HepG2 (cell line): ENCODE results near the gene TBXAS1. TPM values are rescaled to one million over a fixed set of nuclear protein-coding genes. Genes with fewer than 3 reads are reported as not detected.

Source experiments
- ATAC-seq: fragments of 200-7000 bp; cut with Tn5 transposase; 3 replicates; pipeline ENCODE4 v1.9.1; 2020; ENCODE audit warnings: mild to moderate bottlenecking, moderate library complexity
- BruUV-seq: library from RNA; stranded (reverse); fragments of 400-500 nt; replicated peaks from 2 replicates; lab custom pipeline; 2021; lab: Mats Ljungman, UMichigan
- CTCF ChIA-PET: fragments of 300-600 bp; formaldehyde crosslinking; extraction: SDS; loops from one replicate; lab custom pipeline; 2021; ENCODE audit warnings: low total read pairs, inconsistent platforms, low intra/inter-chr PET ratio; lab: Yijun Ruan, JAX
- POLR2A ChIA-PET: fragments of 350-600 bp; sonication (Branson Sonifier 250); formaldehyde crosslinking; loops from one replicate; lab custom pipeline; 2020; ENCODE audit warnings: antibody characterized with exemption, inconsistent platforms; lab: Yijun Ruan, JAX
- DNase-seq: peaks from one replicate; pipeline ENCODE4 v3.0.0-alpha.2; 2015; ENCODE audit warnings: low spot score
- FAIRE-seq: peaks from 3 replicates; lab custom pipeline; 2011; peaks lifted over from hg19 to GRCh38; lab: Jason Lieb, UNC
- H2AFZ ChIP-seq: one replicate; pipeline ENCODE4 v1.6.1; 2011; ENCODE audit warnings: low read length, inconsistent platforms
- H3K27ac ChIP-seq: fragments of 300-600 bp; 3 replicates; pipeline ENCODE4 v1.8.0; 2011; ENCODE audit warnings: mixed run types, mild to moderate bottlenecking, mixed read lengths, low read length, inconsistent platforms; ENCODE audit not compliant: insufficient read depth; ENCODE audit errors: extremely low read length
- H3K27me3 ChIP-seq, 2 experiments: fragments of 200-600 bp in 1 of 2; 2 replicates in 1 of 2; 3 replicates in 1 of 2; pipeline versions ENCODE4 v1.6.0 to v1.8.0; 2011; ENCODE audit warnings: low read length in 2 of 2, mild to moderate bottlenecking in 2 of 2, moderate library complexity in 2 of 2, inconsistent platforms in 1 of 2; ENCODE audit not compliant: insufficient read depth in 2 of 2, control insufficient read depth in 1 of 2
- H3K36me3 ChIP-seq, 2 experiments: fragments of 200-600 bp in 1 of 2; replicated peaks in 1 of 2; 2 replicates in 1 of 2; 3 replicates in 1 of 2; pipeline versions ENCODE4 v1.5.1 to v1.8.0; 2011; ENCODE audit warnings: low read length in 2 of 2, inconsistent platforms in 1 of 2; ENCODE audit not compliant: insufficient read depth in 2 of 2, control insufficient read depth in 1 of 2
- H3K4me1 ChIP-seq: 2 replicates; pipeline ENCODE4 v1.5.1; 2012; ENCODE audit warnings: low read length, inconsistent platforms; ENCODE audit not compliant: insufficient read depth
- H3K4me2 ChIP-seq: 2 replicates; pipeline ENCODE4 v1.6.0; 2011; ENCODE audit warnings: low read depth, low read length, inconsistent platforms
- H3K4me3 ChIP-seq, 3 experiments: fragments of 200-600 bp in 1 of 3; sonication (generic), shearing (Covaris generic) in 1 of 3; replicated peaks in 1 of 3; 2 replicates each; pipeline ENCODE4 v1.5.1; 2011 to 2016; ENCODE audit warnings: low read length in 3 of 3, inconsistent platforms in 2 of 3, low read depth in 2 of 3, mild to moderate bottlenecking in 2 of 3, control low read depth in 1 of 3, mixed read lengths in 1 of 3; ENCODE audit not compliant: insufficient read depth in 1 of 3
- H3K79me2 ChIP-seq: one replicate; pipeline ENCODE4 v1.6.1; 2011; ENCODE audit warnings: low read length, inconsistent platforms; ENCODE audit not compliant: insufficient read depth
- H3K9ac ChIP-seq: 2 replicates; pipeline ENCODE4 v1.6.0; 2011; ENCODE audit warnings: mild to moderate bottlenecking, low read depth, low read length, inconsistent platforms; ENCODE audit not compliant: insufficient read depth
- H3K9me3 ChIP-seq: 2 replicates; pipeline ENCODE4 v1.5.1; 2012; ENCODE audit warnings: mild to moderate bottlenecking, low read length
- H4K20me1 ChIP-seq: 2 replicates; pipeline ENCODE4 v1.6.0; 2011; ENCODE audit warnings: inconsistent platforms, mild to moderate bottlenecking, low read length, moderate library complexity; ENCODE audit not compliant: insufficient read depth
- CEBPG ChIP-seq: IDR thresholded peaks from 2 replicates; pipeline ENCODE4 v1.6.1; 2016
- HDAC1 ChIP-seq: sonication (generic); formaldehyde crosslinking; IDR thresholded peaks from 2 replicates; pipeline ENCODE4 v1.5.1; 2020; ENCODE audit warnings: mild to moderate bottlenecking, missing genetic modification reagents
- KDM6A ChIP-seq: IDR thresholded peaks from 2 replicates; pipeline ENCODE4 v1.6.1; 2016; ENCODE audit warnings: low read depth
- KLF9 ChIP-seq: IDR thresholded peaks from 2 replicates; pipeline ENCODE4 v1.6.1; 2016; ENCODE audit warnings: low read depth
- ZNF263 ChIP-seq: sonication (generic); formaldehyde crosslinking; IDR thresholded peaks from 2 replicates; pipeline ENCODE4 v1.4.0; 2020; ENCODE audit warnings: missing genetic modification reagents
- ZNF781 ChIP-seq: sonication (generic); formaldehyde crosslinking; IDR thresholded peaks from 2 replicates; pipeline ENCODE4 v1.5.1; 2020; ENCODE audit warnings: borderline replicate concordance, mild to moderate bottlenecking, missing genetic modification reagents; ENCODE audit errors: not compliant biosample characterization
- ZNF891 ChIP-seq: sonication (generic); formaldehyde crosslinking; IDR thresholded peaks from 2 replicates; pipeline ENCODE4 v1.5.0; 2020; ENCODE audit warnings: mild to moderate bottlenecking, missing genetic modification reagents
- WGBS: methylation state at CpG from one replicate; pipeline ENCODE4 v1.1.6; 2017; ENCODE audit warnings: low lambda C conversion rate; 5-methylcytosine and 5-hydroxymethylcytosine counted together
- in situ Hi-C: cut with HindIII; loops from 2 replicates; pipeline ENCODE4 v1.10.0; 2017; ENCODE audit warnings: low pct_unique_long_range_greater_than_20kb; ENCODE audit not compliant: extremely low pct_ligation_motif_present
- intact Hi-C: fragments of 100-400 bp; cut with micrococcal nuclease; formaldehyde crosslinking; loops from one replicate; pipeline ENCODE4 v1.10.0; 2022; ENCODE audit not compliant: unreplicated experiment
- polyA plus RNA-seq, 8 experiments: library from polyadenylated mRNA; depleted of rRNA in 3 of 8; stranded (reverse) in 7 of 8; unstranded in 1 of 8; fragments of >200 nt; fragmentation: Illumina TruSeq in 4 of 8; extraction: Trizol in 4 of 8; gene quantifications; 2 replicates each; pipeline versions ENCODE4 v1.2.1 to v1.2.3, GENCODE V29; 2011 to 2016; ENCODE audit warnings: low read depth in 4 of 8, missing spikeins in 1 of 8, mixed read lengths in 1 of 8; ENCODE audit not compliant: insufficient read depth in 1 of 8
- total RNA-seq, 5 experiments: library from RNA; depleted of rRNA; stranded (reverse); fragments of >200 nt; fragmentation: Illumina TruSeq; extraction: Trizol; gene quantifications; 2 replicates each; pipeline ENCODE4 v1.2.3, GENCODE V29; 2016; ENCODE audit warnings: low read depth in 1 of 5
- TF ChIP-seq, protein P1 (sequence below): sonication (generic); formaldehyde crosslinking; IDR thresholded peaks from 2 replicates; pipeline ENCODE4 v1.5.1; 2020; ENCODE audit warnings: mild to moderate bottlenecking, missing genetic modification reagents
- TF ChIP-seq, protein P2 (sequence below): sonication (generic); formaldehyde crosslinking; IDR thresholded peaks from 2 replicates; pipeline ENCODE4 v1.4.0; 2020; ENCODE audit warnings: missing genetic modification reagents

TBXAS1 gene
- total and polyA plus RNA-seq, 2 of the 13 experiments (the other 11 are each of a cell fraction or from before 2014, with no cell fraction given): 4.0 to 4.9 TPM

DNA sequence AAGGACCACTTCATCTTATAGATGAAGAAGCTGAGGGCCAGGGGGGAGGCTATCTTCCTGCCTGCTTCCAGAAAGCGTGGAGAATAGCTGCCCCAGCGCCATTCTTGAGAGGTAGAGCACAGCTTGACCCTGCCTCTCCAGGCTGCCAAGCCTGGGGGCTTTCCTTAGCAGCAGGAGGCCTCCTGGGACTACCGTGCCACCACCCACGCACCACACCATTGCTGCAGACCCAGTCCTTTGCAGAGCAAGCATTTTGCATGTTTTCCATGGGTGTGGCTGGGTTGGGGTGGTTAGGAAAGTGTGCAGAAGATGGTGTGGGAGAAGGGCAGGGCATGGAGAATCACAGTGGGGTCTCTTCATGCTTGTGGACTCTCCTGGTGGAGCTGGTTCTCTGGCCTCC is 64.9 kb downstream of the TBXAS1 start:
- WGBS: no CpG with 5 or more reads among the region's 4 CpGs
- no peak overlapping the region for H3K4me3 ChIP-seq
- no TSS peak for BruUV-seq
- no peak overlapping the region for H3K4me2 ChIP-seq
- no peaks in the 10 kb centered on the region for H3K4me1 ChIP-seq
- H3K9ac ChIP-seq: no peak overlapping the region
- intact Hi-C loops (no loop called here), in situ Hi-C loops (no loop called here)
- H2AFZ ChIP-seq: no peak overlapping the region
- TF ChIP-seq, protein P1, sequence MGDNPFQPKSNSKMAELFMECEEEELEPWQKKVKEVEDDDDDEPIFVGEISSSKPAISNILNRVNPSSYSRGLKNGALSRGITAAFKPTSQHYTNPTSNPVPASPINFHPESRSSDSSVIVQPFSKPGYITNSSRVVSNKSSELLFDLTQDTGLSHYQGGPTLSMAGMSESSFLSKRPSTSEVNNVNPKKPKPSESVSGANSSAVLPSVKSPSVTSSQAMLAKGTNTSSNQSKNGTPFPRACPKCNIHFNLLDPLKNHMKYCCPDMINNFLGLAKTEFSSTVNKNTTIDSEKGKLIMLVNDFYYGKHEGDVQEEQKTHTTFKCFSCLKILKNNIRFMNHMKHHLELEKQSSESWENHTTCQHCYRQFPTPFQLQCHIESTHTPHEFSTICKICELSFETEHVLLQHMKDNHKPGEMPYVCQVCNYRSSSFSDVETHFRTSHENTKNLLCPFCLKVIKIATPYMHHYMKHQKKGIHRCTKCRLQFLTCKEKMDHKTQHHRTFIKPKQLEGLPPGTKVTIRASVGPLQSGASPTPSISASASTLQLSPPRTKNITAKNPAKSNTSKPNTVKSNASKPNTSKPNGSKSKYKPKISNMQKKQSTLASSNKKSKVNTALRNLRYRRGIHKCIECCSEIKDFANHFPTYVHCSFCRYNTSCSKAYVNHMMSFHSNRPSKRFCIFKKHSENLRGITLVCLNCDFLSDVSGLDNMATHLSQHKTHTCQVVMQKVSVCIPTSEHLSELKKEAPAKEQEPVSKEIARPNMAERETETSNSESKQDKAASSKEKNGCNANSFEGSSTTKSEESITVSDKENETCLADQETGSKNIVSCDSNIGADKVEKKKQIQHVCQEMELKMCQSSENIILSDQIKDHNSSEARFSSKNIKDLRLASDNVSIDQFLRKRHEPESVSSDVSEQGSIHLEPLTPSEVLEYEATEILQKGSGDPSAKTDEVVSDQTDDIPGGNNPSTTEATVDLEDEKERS: no peak
- TF ChIP-seq HDAC1 (CRISPR knock-in tag): no peak
- no peak for TF ChIP-seq ZNF781
- no peak for TF ChIP-seq KLF9
- no peak for TF ChIP-seq ZNF263 (CRISPR knock-in tag)
- TF ChIP-seq, protein P2, sequence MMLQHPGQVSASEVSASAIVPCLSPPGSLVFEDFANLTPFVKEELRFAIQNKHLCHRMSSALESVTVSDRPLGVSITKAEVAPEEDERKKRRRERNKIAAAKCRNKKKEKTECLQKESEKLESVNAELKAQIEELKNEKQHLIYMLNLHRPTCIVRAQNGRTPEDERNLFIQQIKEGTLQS (CRISPR knock-in tag): no peak
- no peak for TF ChIP-seq ZNF891
- no peak for TF ChIP-seq CEBPG (CRISPR knock-in tag)
- TF ChIP-seq KDM6A (CRISPR knock-in tag): no peak
- ChIA-PET CTCF (no interaction called here), POLR2A (interaction anchor here (0.6 kb wide), 1 partner anchor 38 kb away, joined by 3 read pairs; no protein-coding TSS in a partner anchor)
- H3K27me3 ChIP-seq: peaks cover 1 to 11% of the 10 kb centered on the region in 2 experiments; a peak in 1 of 5 replicates
- FAIRE-seq (no peak), ATAC-seq (no peak), DNase-seq (no peak)
- no peaks in the 10 kb centered on the region for H3K79me2 ChIP-seq
- H3K36me3 ChIP-seq: no peaks in the 10 kb centered on the region
- H4K20me1 ChIP-seq: no peaks in the 10 kb centered on the region
- H3K27ac ChIP-seq: no peak overlapping the region
- no peaks in the 10 kb centered on the region for H3K9me3 ChIP-seq
